Measurements from ENCODE around the gene DNTT.

Gene DNTT

DNA sequence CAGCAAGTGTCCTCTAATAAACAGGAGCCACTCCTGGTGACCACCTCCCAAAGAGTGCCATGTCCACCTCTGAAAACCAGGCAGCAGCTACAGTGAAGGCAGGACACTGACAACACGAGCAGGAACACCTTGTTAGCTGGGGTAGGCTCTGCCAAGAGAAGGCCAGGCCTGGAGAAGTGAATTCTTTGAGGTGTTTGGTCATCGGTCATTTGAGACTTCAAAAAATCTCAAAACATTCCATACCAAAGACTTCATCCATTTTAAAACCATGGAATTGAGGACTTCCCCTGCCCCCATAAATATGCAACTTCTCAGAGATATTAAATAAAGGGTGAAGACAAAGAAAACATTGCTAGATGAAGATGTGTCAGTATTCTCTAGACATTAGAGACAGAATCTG, 82.9 kb downstream of the DNTT start:
- DNase-seq, result no peak

DNA sequence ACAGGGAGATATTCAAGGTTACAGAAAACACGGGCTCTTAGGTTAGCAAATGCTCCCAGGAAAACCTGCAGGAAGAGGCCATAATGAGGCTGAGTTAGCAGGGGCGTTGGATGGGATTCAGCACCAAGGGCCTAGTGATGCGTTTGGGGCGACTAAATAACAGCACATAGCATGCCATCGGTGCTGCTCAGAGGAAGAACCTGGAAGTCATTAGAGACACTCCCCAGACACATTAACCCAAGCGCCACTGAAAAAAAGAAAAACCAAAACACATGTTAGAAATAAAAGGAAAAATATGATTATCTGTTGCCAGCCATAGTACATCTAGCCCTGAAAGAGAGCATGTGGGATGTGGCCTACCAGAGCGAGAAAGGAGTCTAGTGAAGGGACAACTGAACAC, 83.4 kb downstream of the DNTT start:
- DNase-seq, result no peak
